SH-SY5Y (cell line): ENCODE results near the gene XKR3.

Experiments
- GATA2 ChIP-seq: IDR thresholded peaks from 2 replicates; pipeline ENCODE4 v1.6.1; 2011; ENCODE audit warnings: mild to moderate bottlenecking, low read depth, low read length
- GATA3 ChIP-seq: IDR thresholded peaks from 2 replicates; pipeline ENCODE4 v1.6.1; 2011; ENCODE audit warnings: low read depth, mild to moderate bottlenecking, low read length, moderate library complexity

GRCh38 chr22:16776080-16776479 lies 49.1 kb downstream of the XKR3 start:
- TF ChIP-seq GATA3 (no peak), GATA2 (no peak)
